ENCODE measurements around the gene CDC42EP4. TPM values are rescaled to one million over a fixed set of nuclear protein-coding genes. Genes with fewer than 3 reads are reported as not detected.

Gene CDC42EP4
- total and polyA plus RNA-seq, 4 donors = 50.4 to 106 (median 78.1) TPM

GRCh38 chr17:73292031-73292531 is 19.7 kb downstream of the CDC42EP4 start:
- DNase-seq (ENCODE audit: low read depth in 4 of 6, low spot score in 6 of 6) = no peak
- Histone ChIP-seq H3K9me3 (ENCODE audit: control insufficient read depth, insufficient read depth, low read length) (no peaks in the 10 kb centered on the region), H3K4me1 (ENCODE audit: control insufficient read depth, insufficient read depth, low read length) (peaks cover 73% of the 10 kb centered on the region), H3K4me3 (ENCODE audit: low read depth, low read length) (no peak overlapping the region), H3K36me3 (ENCODE audit: control insufficient read depth, insufficient read depth, low read length) (peaks cover 28% of the 10 kb centered on the region), H3K27me3 (ENCODE audit: control insufficient read depth, insufficient read depth, low read length) (no peaks in the 10 kb centered on the region), H3K27ac (ENCODE audit: low read depth, low read length) (peak overlapping the region; percentile 57)
- WGBS (ENCODE audit: insufficient coverage) = 50% methylated on average over 9 of the region's 12 CpGs

GRCh38 chr17:73291260-73291801 is 20.5 kb downstream of the CDC42EP4 start:
- no peak for DNase-seq (ENCODE audit: low read depth in 4 of 6, low spot score in 6 of 6)
- no peak overlapping the region for H3K4me3 ChIP-seq (ENCODE audit: low read depth, low read length)
- H3K9me3 ChIP-seq (ENCODE audit: control insufficient read depth, insufficient read depth, low read length) = no peaks in the 10 kb centered on the region
- peak overlapping the region; percentile 57 for H3K27ac ChIP-seq (ENCODE audit: low read depth, low read length)
- 76% methylated on average over 5 of the region's 8 CpGs for WGBS (ENCODE audit: insufficient coverage)
- H3K36me3 ChIP-seq (ENCODE audit: control insufficient read depth, insufficient read depth, low read length) = peaks cover 30% of the 10 kb centered on the region
- no peaks in the 10 kb centered on the region for H3K27me3 ChIP-seq (ENCODE audit: control insufficient read depth, insufficient read depth, low read length)
- peaks cover 81% of the 10 kb centered on the region for H3K4me1 ChIP-seq (ENCODE audit: control insufficient read depth, insufficient read depth, low read length)

GRCh38 chr17:73290399-73291259 is 21.2 kb downstream of the CDC42EP4 start:
- DNase-seq (ENCODE audit: low read depth in 4 of 6, low spot score in 6 of 6) = no peak
- H3K27ac ChIP-seq (ENCODE audit: low read depth, low read length) = peak overlapping the region; percentile 57

GRCh38 chr17:73289549-73290254 is 22.1 kb downstream of the CDC42EP4 start:
- H3K4me1 ChIP-seq (ENCODE audit: control insufficient read depth, insufficient read depth, low read length) = peaks cover 93% of the 10 kb centered on the region
- no peaks in the 10 kb centered on the region for H3K9me3 ChIP-seq (ENCODE audit: control insufficient read depth, insufficient read depth, low read length)
- H3K27me3 ChIP-seq (ENCODE audit: control insufficient read depth, insufficient read depth, low read length) = no peaks in the 10 kb centered on the region
- H3K36me3 ChIP-seq (ENCODE audit: control insufficient read depth, insufficient read depth, low read length) = peaks cover 42% of the 10 kb centered on the region
- H3K4me3 ChIP-seq (ENCODE audit: low read depth, low read length) = no peak overlapping the region
- peak overlapping the region; percentile 57 for H3K27ac ChIP-seq (ENCODE audit: low read depth, low read length)
- DNase-seq (ENCODE audit: low read depth in 4 of 6, low spot score in 6 of 6) = no peak
- 43% methylated on average over 3 of the region's 7 CpGs for WGBS (ENCODE audit: insufficient coverage)

More at GRCh38 chr17:73290399-73291259, 21.2 kb downstream of the CDC42EP4 start:
- peaks cover 37% of the 10 kb centered on the region for H3K36me3 ChIP-seq (ENCODE audit: control insufficient read depth, insufficient read depth, low read length)
- no peaks in the 10 kb centered on the region for H3K27me3 ChIP-seq (ENCODE audit: control insufficient read depth, insufficient read depth, low read length)
- no peaks in the 10 kb centered on the region for H3K9me3 ChIP-seq (ENCODE audit: control insufficient read depth, insufficient read depth, low read length)
- no peak overlapping the region for H3K4me3 ChIP-seq (ENCODE audit: low read depth, low read length)
- WGBS (ENCODE audit: insufficient coverage) = 81% methylated on average over 13 of the region's 16 CpGs
- H3K4me1 ChIP-seq (ENCODE audit: control insufficient read depth, insufficient read depth, low read length) = peaks cover 88% of the 10 kb centered on the region

GRCh38 chr17:73288534-73289302 is 23.1 kb downstream of the CDC42EP4 start:
- peaks cover 98% of the 10 kb centered on the region for H3K4me1 ChIP-seq (ENCODE audit: control insufficient read depth, insufficient read depth, low read length)
- WGBS (ENCODE audit: insufficient coverage) = 59% methylated on average over 11 of the region's 19 CpGs
- H3K4me3 ChIP-seq (ENCODE audit: low read depth, low read length) = no peak overlapping the region
- no peaks in the 10 kb centered on the region for H3K9me3 ChIP-seq (ENCODE audit: control insufficient read depth, insufficient read depth, low read length)
- no peaks in the 10 kb centered on the region for H3K27me3 ChIP-seq (ENCODE audit: control insufficient read depth, insufficient read depth, low read length)
- peaks cover 47% of the 10 kb centered on the region for H3K36me3 ChIP-seq (ENCODE audit: control insufficient read depth, insufficient read depth, low read length)
- no peak for DNase-seq (ENCODE audit: low read depth in 4 of 6, low spot score in 6 of 6)
- peak overlapping the region; percentile 21 for H3K27ac ChIP-seq (ENCODE audit: low read depth, low read length)

- Histone ChIP-seq H3K4me1 (ENCODE audit: control insufficient read depth, insufficient read depth, low read length) (peaks cover 88% of the 10 kb centered on the region), H3K9me3 (ENCODE audit: control insufficient read depth, insufficient read depth, low read length) (no peaks in the 10 kb centered on the region), H3K27ac (ENCODE audit: low read depth, low read length) (peak overlapping the region; percentile 65), H3K4me3 (ENCODE audit: low read depth, low read length) (no peak overlapping the region), H3K27me3 (ENCODE audit: control insufficient read depth, insufficient read depth, low read length) (no peaks in the 10 kb centered on the region), H3K36me3 (ENCODE audit: control insufficient read depth, insufficient read depth, low read length) (peaks cover 55% of the 10 kb centered on the region)
- 61% methylated on average over 6 of the region's 8 CpGs for WGBS (ENCODE audit: insufficient coverage)
- DNase-seq (ENCODE audit: low read depth in 4 of 6, low spot score in 6 of 6) = peak in 1 of 6 donors; percentile 36
These were observed 24.9 kb downstream of the CDC42EP4 start for GRCh38 chr17:73286863-73287296.

- Histone ChIP-seq H3K36me3 (ENCODE audit: control insufficient read depth, insufficient read depth, low read length) (peaks cover 54% of the 10 kb centered on the region), H3K27ac (ENCODE audit: low read depth, low read length) (peak overlapping the region; percentile 65), H3K4me1 (ENCODE audit: control insufficient read depth, insufficient read depth, low read length) (peaks cover 87% of the 10 kb centered on the region), H3K27me3 (ENCODE audit: control insufficient read depth, insufficient read depth, low read length) (no peaks in the 10 kb centered on the region), H3K9me3 (ENCODE audit: control insufficient read depth, insufficient read depth, low read length) (no peaks in the 10 kb centered on the region), H3K4me3 (ENCODE audit: low read depth, low read length) (no peak overlapping the region)
- 49% methylated on average over 45 of the region's 52 CpGs for WGBS (ENCODE audit: insufficient coverage)
- no peak for DNase-seq (ENCODE audit: low read depth in 4 of 6, low spot score in 6 of 6)
These were observed 25.6 kb downstream of the CDC42EP4 start for GRCh38 chr17:73285916-73286862.

GRCh38 chr17:73285603-73285908 is 26.2 kb downstream of the CDC42EP4 start:
- H3K4me1 ChIP-seq (ENCODE audit: control insufficient read depth, insufficient read depth, low read length) = peaks cover 81% of the 10 kb centered on the region
- H3K27me3 ChIP-seq (ENCODE audit: control insufficient read depth, insufficient read depth, low read length) = no peaks in the 10 kb centered on the region
- peak overlapping the region; percentile 65 for H3K27ac ChIP-seq (ENCODE audit: low read depth, low read length)
- H3K4me3 ChIP-seq (ENCODE audit: low read depth, low read length) = no peak overlapping the region
- DNase-seq (ENCODE audit: low read depth in 4 of 6, low spot score in 6 of 6) = peak in 1 of 6 donors; percentile 54
- 45% methylated on average over 4 of the region's 15 CpGs for WGBS (ENCODE audit: insufficient coverage)
- peaks cover 51% of the 10 kb centered on the region for H3K36me3 ChIP-seq (ENCODE audit: control insufficient read depth, insufficient read depth, low read length)
- no peaks in the 10 kb centered on the region for H3K9me3 ChIP-seq (ENCODE audit: control insufficient read depth, insufficient read depth, low read length)

Data from spinal cord (tissue), 10 donors.